GM13976 (cell line): ENCODE measurements around the gene THNSL1.

Source experiments
- DNase-seq: peaks from one replicate; pipeline ENCODE4 v3.0.0; 2012; ENCODE audit warnings: low spot score
- CTCF ChIP-seq: IDR thresholded peaks from 2 replicates; pipeline ENCODE4 v1.5.1; 2012; ENCODE audit warnings: borderline replicate concordance, mild to moderate bottlenecking; ENCODE audit not compliant: insufficient read depth; ENCODE audit errors: extremely low read depth, missing control alignments, control extremely low read depth
- in situ Hi-C: fragments of 300-500 bp; cut with MboI; formaldehyde crosslinking; loops from one replicate; pipeline ENCODE4 v1.12.0; 2022; ENCODE audit warnings: low sequenced_read_pairs, mixed read lengths, inconsistent platforms; ENCODE audit not compliant: unreplicated experiment

Gene THNSL1

GRCh38 chr10:25049966-25050365, 33.6 kb downstream of the THNSL1 start:
- no peak for DNase-seq
- in situ Hi-C loops: no loop called here
- no peak for TF ChIP-seq CTCF

GRCh38 chr10:25050402-25050801, 34.0 kb downstream of the THNSL1 start:
- DNase-seq: no peak
- TF ChIP-seq CTCF: no peak

GRCh38 chr10:25052012-25052411, 35.6 kb downstream of the THNSL1 start:
- no peak for DNase-seq
- in situ Hi-C loops: no loop called here
- TF ChIP-seq CTCF: no peak

More at GRCh38 chr10:25050402-25050801, 34.0 kb downstream of the THNSL1 start:
- in situ Hi-C loops: no loop called here

GRCh38 chr10:25056726-25057125, 40.3 kb downstream of the THNSL1 start:
- DNase-seq: no peak
- in situ Hi-C loops: no loop called here
- TF ChIP-seq CTCF: no peak

GRCh38 chr10:25057886-25058285, 41.5 kb downstream of the THNSL1 start:
- in situ Hi-C loops: no loop called here
- no peak for TF ChIP-seq CTCF
- DNase-seq: no peak

GRCh38 chr10:25059990-25060389, 43.6 kb downstream of the THNSL1 start:
- TF ChIP-seq CTCF: no peak
- DNase-seq: no peak
- in situ Hi-C loops: no loop called here

- in situ Hi-C loops: no loop called here
- TF ChIP-seq CTCF: no peak
- DNase-seq: no peak
Measured at GRCh38 chr10:25061125-25061524, 44.7 kb downstream of the THNSL1 start.
